GM19395 (cell line): Measurements from ENCODE around the gene KRT7.

Experiments used
- ATAC-seq: cut with Tn5 transposase; IDR thresholded peaks from one replicate; pipeline ENCODE4 v1.9.1; 2021; ENCODE audit warnings: mild to moderate bottlenecking, moderate library complexity; ENCODE audit not compliant: unreplicated experiment

KRT7 gene

DNA sequence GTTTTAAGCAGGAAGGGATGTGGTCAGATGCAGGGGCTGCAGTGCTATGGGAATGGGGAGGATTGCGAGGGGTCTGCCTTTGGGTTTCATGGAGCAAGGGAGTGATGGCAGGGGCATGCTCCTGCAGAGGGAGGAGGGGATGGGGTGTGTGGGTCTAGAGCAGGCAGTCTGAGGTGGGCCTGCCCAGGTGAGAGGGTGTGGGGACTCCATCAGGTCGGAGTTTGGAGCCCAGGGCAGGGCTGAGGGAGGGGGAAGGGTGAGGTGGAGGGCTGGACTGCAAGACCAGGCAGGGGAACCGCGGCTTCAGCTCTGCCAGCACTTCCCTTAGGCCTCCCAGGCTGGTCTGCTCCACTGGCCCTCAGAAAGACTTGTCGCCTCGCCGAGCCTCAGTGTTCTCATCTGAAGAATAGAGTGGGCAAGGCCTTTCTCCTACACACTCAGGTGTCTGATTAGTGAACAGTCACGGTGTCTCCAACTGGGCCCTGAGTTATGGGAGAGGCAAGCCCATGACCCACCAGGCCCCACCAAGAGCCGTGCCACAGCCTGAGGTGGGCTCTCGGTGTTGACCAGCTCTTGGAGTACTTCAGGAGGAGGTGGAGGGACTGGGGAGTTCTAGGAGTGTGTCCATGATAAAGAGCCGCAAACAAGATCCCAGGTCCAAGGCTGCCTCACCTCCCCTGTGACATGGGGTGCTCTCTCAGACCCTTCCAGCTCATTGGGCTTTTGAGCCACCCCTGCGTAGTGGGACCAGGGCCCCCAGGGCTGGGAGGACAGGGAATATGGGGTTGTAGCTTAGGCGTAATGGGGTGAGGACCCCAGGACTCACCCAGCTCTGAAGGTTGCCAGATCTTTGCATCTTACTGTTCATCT lies 21.1 kb upstream of the KRT7 start:
- ATAC-seq, result no peak

DNA sequence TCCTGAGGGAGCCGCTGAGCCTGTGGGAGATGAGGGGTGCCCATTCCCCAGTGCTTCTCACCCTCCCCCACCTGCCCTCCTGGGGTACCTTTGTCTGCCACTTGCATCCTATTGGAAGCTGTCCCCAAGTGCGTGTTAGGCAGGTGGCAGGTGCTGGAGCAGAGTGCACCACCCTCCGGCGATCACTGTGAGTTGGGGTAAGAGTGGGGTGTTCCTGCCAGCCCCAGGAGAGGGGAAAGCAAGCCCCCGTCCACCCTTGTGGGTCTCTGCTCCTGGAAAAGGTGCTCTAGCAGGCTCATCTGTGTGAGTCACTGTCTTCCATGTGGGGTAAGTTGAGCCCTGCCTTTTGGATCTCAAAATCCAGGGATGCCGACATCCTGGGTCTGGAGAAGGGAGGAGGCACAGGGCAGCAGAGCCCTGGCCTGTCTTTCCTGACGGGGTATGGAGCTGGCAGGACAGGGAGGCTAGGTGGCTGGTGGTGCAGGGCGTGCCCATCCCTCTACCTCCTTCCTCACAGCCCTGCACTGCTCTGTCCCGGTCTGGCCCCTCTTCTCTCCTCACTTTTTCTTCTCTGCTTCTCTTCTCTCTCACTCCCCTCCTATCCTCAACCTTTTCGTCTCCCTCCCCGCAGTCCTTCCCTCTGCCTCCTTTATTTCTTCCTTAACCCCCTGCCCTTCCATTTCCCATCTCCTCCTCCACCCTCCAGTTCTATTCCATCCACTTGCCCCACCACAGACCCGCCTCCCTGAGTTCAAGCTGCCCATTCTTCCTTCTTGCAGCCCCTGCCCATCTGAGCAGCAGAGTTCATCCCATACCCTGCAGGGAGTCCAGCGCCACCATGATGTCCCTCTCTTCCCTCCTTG lies 20.1 kb upstream of the KRT7 start:
- no peak for ATAC-seq

DNA sequence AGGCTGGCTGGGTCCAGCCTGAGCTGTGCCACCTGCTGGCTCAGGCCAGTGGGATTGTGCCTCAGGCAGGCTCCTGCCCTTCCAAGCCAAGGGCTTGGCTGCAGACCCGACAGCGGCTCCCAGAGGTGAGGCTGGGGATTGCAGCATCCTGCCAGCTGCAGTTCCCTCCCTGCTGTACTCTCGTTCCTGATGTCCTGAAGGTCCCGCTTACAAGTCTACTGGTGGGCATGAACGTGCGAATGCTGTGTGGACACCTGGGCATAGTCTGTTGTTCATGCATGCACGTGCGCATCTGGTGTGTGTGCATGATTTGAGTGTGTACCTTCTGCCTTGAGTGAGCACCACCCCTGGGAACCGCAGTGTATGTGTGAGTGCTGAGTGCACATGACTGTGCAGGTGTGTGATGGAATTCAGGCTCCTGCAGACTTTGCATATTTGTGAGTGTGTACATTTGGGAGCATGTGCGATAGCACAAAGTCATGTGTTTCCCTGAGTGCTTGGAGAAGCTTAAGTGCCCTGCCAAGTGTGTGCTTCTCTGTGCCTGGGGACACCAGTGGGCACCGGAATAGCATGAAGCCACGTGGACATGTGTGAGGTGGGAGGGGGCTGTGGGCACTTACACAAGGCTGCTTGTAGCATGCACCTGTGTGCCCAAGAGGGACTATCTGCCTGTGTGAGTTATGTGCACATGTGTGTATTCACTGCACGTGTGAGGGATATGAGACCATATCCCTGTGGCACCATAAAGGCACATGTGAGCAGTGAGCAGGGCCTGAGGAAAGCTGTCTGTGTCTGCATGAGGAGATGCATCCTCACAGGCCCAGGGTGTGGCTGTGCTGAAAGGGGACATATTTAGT lies 19.3 kb upstream of the KRT7 start:
- ATAC-seq, result no peak

DNA sequence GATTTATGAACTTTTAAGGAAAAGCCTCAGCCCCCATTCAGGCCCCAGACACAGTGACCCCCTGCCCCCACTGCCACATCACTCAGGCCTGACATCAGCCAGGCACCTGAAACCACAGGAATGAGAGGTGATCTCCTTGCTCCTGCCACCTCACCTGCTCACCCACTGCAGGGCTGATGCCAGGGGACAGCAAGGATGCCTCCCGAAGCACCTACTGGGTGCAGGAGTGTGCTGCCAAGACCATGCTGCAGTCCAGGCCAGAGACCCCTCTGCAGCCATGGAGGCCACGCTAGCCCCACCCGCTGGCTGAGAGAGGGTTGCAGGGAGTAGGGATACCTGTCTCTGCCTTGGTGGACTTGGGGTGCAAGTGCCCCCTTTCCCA lies 18.6 kb upstream of the KRT7 start:
- ATAC-seq, result no peak

DNA sequence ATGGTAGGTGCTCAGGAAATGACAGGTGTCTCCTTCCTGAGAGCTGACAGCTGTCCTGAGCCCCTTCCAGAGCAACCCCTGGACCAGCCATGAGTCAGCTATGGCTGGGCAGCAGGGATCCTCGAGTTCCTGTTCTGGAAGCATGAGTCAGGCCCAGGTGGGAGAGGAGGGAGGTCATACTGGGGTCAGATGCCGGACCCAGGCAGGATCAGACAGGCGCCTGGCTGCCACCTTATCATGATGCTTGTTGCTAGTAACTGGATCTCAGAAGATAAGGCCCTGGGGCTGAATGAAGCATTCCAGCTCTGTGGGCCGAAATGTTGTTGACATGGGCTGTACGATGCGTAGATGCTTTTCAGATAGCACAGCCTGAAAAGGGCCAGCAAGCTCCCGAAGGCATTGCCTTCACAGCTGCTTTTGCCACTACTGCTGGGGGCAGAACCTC lies 17.4 kb upstream of the KRT7 start:
- ATAC-seq, result no peak

DNA sequence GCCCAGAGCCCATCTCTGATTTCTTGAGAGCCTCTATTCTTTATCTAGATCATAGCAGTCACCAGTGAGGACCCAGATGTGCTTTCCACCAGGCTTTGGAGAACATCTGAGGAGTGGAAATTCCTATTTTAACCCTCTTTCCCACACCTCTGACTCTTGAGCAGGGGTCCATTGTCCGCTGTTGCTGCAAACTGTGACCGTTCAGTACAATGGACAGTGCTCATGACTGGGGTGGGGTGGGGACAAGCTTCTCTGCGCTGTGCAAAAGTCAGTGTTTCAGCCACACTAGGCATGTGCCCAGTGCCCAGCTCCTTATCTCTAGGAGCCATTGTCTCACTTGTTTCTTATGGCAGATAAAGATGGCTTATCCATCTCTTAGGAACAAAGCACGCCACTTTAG lies 16.9 kb upstream of the KRT7 start:
- no peak for ATAC-seq

DNA sequence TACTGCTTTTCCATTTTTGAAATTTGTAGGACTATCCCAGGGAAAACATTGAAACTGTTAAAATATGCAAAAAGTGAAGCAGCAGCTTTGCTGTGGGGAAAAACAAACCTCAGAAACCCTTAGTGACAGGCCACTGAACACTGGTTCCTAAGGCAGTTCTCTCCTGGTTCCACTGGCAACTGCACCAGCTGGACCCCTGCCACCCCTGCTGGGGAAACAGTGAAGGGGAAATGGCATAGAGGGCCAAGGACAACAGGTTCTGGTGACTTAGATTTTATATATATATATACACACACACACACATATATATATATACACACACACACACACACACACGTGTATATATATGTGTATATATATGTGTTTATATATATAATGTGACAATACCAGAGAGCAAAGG lies 16.2 kb upstream of the KRT7 start:
- ATAC-seq, result no peak

DNA sequence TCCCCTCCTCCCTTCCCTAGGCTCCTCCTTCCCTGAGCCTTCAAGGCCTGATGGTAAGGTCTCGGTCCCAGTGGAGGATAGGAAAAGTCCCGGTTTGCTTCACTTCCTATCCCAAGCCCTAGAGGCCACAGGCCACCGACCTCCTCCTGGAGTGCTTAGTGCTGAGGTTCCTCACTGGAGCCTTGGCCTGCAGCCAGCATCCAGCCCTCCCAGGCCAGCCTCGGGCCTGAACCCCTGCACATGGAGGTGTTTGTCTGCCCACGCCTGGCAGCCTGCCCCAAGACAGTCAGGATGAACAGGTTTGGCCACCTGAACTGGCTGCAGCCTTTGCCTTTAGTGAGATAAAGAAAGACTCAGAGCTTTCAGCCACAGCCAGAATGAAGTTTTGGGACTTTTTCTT lies 15.8 kb upstream of the KRT7 start:
- ATAC-seq, result no peak

DNA sequence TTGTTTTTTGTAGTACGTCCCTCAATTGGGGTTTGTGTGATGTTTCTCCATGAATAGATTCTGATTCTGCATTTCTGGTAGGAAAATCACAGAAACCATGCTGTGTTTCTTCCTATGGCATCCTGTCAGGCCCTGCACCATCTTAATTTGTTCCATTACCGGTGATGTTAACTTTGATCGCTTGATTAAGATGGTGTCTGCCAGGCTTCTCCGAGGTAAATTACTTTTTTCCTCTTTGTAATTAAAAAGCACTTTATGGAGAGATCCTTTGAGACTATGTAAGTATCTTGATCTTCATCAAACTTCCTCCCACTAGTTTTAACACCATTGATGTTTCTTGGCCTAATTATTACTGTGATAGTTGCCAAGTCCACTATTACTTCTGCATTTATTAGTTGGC lies 15.0 kb upstream of the KRT7 start:
- no peak for ATAC-seq

DNA sequence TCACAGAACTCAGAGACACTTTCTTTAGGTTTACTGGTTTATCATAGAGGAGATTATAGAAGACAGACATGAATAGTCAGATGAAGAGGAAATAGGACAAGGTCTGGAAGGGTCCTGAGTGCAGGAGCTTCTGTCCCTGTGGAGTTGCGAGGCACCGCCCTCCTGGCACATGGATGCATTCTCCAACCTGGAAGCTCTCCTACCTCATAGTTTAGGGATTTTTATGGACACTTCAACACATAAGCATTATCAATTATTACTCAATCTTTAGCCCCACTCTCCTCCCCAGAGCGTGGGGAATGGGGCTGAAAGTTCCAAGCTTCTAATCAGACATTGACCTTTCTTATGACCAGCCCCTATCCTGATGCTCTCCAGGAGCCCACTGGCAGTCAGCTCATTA lies 12.6 kb upstream of the KRT7 start:
- no peak for ATAC-seq

DNA sequence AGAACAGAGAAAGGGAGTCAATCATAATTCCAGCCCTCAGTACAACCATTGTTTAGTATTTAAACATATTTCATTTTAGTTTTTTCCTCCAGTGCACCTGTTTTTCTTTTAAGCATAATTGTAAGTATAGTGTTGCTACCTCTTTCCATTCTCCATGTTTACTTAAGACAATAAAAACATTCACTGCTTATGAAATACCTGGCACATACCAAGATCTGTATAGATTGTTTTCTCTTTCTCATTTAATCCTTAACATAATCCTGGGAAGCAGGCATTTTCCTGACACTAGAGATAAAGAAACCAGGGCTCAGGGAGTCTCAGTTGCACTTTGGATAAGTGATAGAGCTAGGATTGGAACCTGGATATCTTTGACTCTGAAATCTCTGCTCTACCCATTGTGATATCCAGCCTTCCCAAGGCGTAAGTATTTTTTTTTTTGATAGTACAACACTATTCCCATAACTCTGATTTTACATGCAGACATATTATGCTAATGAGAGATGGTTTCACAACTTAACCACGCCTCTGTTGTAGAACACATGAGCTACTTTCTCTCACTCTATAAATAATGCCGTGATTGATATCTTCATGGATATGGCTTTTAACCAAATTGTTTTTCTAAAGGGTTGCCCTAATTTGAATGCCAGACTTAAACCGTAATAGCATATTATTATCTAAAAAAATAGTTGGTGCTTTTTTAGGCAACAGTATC lies 11.8 kb upstream of the KRT7 start:
- no peak for ATAC-seq

DNA sequence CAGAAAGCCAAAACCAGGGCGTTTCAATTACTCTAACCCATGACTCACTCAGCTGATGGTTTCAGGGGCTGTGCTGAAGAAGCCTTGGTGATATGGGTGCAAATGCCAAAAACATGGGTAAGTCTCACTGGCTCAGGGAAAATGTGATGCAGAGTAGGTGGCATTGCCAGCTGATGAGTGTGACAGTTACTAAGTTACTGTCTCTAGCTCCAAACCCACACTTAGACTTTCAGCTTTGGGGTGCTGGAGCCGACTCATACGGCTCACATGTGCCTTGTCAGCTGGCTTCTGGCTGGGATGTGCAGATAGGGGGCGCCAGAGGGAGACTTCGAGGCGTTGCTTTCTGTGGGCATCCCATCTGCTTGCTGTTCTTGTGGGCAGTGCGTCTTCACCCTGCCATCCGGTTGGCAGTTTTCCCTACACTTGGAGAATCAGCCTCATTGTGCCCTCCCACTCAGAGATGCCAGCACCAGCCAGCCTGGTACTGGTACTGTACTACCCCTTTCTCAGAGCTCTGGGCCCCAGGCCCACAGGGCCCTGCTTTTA lies 11.1 kb upstream of the KRT7 start:
- ATAC-seq, result no peak

DNA sequence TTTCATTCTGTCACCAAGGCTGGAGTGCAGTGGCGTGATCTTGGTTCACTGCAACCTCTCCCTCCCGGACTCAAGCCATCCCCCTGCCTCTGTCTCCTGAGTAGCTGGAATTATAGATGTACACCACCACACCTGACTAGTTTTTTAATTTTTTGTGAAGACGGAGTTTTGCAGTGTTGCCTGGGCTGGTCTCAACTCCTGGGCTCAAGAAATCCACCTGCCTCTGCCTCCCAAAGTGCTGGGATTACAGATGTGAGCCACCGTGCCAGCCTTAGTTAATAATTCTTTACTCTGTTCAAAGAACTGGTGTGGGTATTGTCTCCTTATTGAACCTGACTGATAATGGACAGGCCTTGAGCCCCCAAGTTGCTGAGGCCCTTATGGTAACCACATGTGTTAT lies 10.4 kb upstream of the KRT7 start:
- ATAC-seq, result no peak

DNA sequence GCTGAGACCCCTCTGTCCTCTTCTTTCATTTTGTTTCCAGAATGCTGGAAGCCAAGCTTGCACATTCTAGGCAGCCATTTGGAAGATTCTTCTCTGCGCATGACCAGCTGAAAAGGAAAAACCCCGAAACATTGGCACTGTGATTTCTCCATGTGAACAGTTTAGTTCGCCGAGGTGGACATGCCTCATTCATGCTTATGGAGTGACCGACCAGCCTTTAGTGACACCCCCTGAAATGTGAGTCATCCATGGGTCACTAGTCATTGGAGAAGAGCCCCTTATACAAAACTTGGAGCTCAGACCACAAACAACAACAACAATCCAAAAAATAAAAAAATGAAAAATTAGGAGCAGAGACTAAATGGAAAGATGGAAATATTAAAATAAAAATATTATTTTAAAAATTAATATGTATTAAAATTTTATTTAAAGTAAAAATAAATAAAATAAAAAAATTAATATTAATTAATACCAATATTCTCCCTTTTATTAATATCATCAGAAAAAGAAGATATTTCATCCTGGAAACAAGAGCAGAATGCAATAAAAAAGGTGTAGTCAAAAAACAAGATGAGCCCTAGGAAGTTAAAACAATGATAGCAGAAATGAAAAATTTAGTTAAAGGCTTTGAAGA lies 9.5 kb upstream of the KRT7 start:
- ATAC-seq, result no peak

DNA sequence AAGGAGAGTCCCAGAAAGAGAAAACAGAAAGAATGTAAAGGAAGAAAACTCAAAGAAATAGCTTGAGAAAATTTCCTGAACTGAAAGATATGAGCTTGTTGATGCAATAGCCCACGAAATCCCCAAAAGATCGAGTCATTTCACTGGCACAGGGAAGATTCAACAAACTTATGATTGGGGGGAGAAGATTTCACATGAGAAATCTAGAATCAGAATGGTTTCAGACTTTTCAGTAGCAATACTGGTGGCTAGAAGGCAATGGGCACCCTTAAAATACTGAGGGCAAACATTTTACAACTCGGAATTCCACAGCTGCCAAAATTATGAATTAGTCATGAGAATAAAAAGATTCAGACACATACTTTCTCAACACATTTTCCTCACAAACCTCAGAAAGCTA lies 8.9 kb upstream of the KRT7 start:
- no peak for ATAC-seq

DNA sequence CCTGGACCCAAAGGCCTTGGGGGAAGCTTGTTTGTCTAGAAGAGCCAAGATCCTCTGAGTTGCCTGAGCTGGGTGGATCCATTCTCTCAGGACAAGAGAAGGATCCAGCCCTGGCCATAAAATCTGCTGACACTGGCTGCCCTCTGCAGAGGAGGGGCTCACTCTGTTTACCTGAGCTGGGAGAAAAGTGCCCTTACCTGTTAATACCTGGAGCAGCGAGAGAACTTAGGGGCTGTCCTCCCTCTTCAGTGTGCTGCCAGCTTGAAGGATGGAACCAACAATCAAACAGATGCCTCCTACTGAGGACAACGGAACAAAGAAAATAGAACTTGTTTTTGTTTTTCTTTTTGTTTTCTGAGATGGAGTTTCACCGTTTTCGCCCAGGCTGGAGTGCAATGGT lies 7.3 kb upstream of the KRT7 start:
- ATAC-seq, result no peak

DNA sequence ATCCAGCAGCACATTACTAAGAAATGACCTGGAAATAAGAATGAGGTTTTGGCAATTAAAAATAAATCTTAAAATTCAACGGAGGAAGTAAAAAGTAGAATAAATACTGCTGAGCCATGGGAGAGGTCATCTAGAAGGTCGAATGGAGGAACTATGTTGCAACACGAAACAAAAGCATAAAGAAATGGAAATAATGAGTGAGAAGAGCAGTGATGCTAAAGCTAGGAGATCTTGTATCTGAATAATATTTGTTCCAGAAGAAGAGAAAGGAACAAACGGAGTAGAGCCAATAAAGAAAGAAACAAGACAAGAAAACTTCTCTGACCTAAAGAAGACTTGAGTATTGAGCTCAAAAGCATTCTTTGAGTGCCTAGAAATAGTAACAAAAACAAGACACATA lies 6.6 kb upstream of the KRT7 start:
- no peak for ATAC-seq

DNA sequence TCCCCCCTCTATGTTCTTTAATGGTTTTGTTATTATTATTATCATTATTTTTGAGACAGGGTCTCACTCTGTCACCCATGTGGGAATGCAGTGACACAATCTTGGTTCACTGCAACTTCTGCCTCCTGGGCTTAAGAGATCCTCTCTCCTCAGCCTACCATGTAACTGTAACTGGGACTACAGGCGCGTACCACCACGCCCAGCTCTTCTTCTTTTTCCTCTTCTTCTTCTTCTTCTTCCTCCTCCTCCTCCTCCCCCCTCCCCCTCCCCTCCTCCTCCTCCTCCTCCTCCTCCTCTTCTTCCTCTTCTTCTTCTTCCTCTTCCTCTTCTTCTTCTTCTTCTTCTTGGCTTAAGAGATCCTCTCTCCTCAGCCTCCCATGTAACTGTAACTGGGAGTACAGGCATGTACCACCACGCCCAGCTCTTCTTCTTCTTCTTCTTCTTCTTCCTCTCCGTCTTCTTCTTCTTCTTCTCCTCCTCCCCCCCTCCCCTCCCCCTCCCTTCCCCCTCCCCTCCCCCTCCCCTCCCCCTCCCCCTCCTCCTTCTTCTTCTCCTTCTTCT lies 5.4 kb upstream of the KRT7 start:
- ATAC-seq, result no peak

DNA sequence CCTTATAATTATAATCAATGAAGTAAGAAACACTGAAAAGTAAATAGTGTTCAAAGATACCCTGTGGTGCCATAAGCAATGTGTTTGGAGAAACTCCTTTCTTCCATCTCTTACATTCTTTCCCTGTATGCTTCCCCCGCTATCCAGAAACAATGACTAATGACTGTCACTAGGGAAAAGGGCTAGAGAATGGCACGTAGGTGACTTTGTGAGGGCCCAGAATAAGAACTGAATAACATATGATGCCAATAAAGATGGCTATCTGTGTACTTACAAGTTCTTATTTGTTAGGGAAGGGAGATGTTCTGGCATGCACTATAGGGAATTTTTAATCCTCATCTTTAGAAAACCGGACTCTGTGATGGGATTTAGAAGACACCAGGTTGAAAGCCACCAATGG lies 4.7 kb upstream of the KRT7 start:
- ATAC-seq, result no peak

DNA sequence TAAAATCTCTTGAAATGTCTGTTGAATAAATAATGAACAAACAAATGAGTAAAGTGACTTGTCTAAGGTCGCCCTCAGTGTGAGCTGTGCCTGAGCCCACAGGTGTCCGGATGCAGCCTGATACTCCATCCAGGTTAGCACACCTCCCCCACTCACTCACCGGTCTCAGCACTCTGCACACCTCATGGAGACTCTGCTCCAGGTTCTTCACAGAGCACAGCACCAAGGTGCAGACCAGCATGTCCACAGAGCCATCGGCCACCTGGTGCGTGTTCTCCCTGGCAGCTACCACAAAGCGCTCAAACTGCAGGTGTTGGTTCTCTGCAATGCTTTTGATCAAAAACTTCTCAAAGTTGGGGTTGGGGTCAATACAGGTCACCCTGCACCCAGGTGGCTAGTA lies 4.1 kb upstream of the KRT7 start:
- no peak for ATAC-seq
